OCI-LY7 (cell line): ENCODE data around the gene AUP1. TPM values are rescaled to one million over a fixed set of nuclear protein-coding genes. Genes with fewer than 3 reads are reported as not detected.

Source experiments
- BruUV-seq: library from RNA; stranded (reverse); fragments of 400-500 nt; replicated peaks from 2 replicates; lab custom pipeline; 2021; lab: Mats Ljungman, UMichigan
- CTCF ChIA-PET: fragments of 300-600 bp; sonication (Branson Sonifier 250); formaldehyde crosslinking; loops from one replicate; lab custom pipeline; 2022; ENCODE audit warnings: antibody characterized with exemption; ENCODE audit not compliant: unreplicated experiment; lab: Charles Lee
- POLR2A ChIA-PET: fragments of 300-600 bp; sonication (Branson Sonifier 250); formaldehyde crosslinking; loops from one replicate; lab custom pipeline; 2022; ENCODE audit warnings: antibody characterized with exemption; lab: Charles Lee
- DNase-seq: peaks from one replicate; pipeline ENCODE4 v3.0.0-alpha.2; 2015; ENCODE audit warnings: low spot score
- H2AFZ ChIP-seq: fragments of 200-600 bp; sonication (generic), shearing (Covaris generic); 2 replicates; pipeline ENCODE4 v1.6.1; 2014; ENCODE audit warnings: mild to moderate bottlenecking, antibody characterized with exemption, low read length, moderate library complexity
- H3K27ac ChIP-seq: fragments of 200-600 bp; sonication (generic); 2 replicates; pipeline ENCODE4 v1.5.1; 2014; ENCODE audit warnings: mixed run types, low read depth, mild to moderate bottlenecking, moderate library complexity, low read length, inconsistent platforms; ENCODE audit not compliant: poor library complexity, severe bottlenecking
- H3K36me3 ChIP-seq: fragments of 200-600 bp; sonication (generic); 2 replicates; pipeline ENCODE4 v1.6.1; 2014; ENCODE audit warnings: mild to moderate bottlenecking, antibody characterized with exemption, low read length, moderate library complexity, mixed read lengths; ENCODE audit not compliant: insufficient read depth
- H3K4me1 ChIP-seq: fragments of 200-600 bp; sonication (generic); 2 replicates; pipeline ENCODE4 v1.5.1; 2014; ENCODE audit warnings: mild to moderate bottlenecking, low read length; ENCODE audit not compliant: insufficient read depth, poor library complexity, severe bottlenecking
- H3K4me2 ChIP-seq: fragments of 200-600 bp; sonication (generic); 2 replicates; pipeline ENCODE4 v1.6.1; 2014; ENCODE audit warnings: mild to moderate bottlenecking, low read length
- H3K4me3 ChIP-seq: fragments of 200-600 bp; sonication (generic); 2 replicates; pipeline ENCODE4 v1.5.1; 2014; ENCODE audit warnings: mild to moderate bottlenecking, low read depth, low read length; ENCODE audit not compliant: poor library complexity, severe bottlenecking
- H3K79me2 ChIP-seq: fragments of 200-600 bp; sonication (generic); 2 replicates; pipeline ENCODE4 v1.6.1; 2016; ENCODE audit warnings: low read depth, mild to moderate bottlenecking, low read length, moderate library complexity, mixed read lengths; ENCODE audit not compliant: insufficient read depth
- H3K9me2 ChIP-seq: fragments of 200-600 bp; sonication (generic); 2 replicates; pipeline ENCODE4 v1.6.1; 2016; ENCODE audit warnings: mild to moderate bottlenecking, low read length, mixed read lengths; ENCODE audit not compliant: insufficient read depth
- H3K9me3 ChIP-seq: fragments of 200-600 bp; sonication (generic); 2 replicates; pipeline ENCODE4 v1.6.1; 2014; ENCODE audit warnings: mild to moderate bottlenecking, mixed run types, low read length, mixed read lengths
- H4K20me1 ChIP-seq: fragments of 200-600 bp; sonication (generic); 2 replicates; pipeline ENCODE4 v1.6.1; 2014; ENCODE audit warnings: mild to moderate bottlenecking, antibody characterized with exemption, low read length, moderate library complexity, mixed read lengths; ENCODE audit not compliant: insufficient read depth
- EZH2phosphoT487 ChIP-seq: fragments of 200-600 bp; sonication (generic); IDR thresholded peaks from 2 replicates; pipeline ENCODE4 v1.6.1; 2018; ENCODE audit warnings: low read depth, borderline replicate concordance, mild to moderate bottlenecking, mixed run types, antibody characterized with exemption, low read length, moderate library complexity, mixed read lengths
- intact Hi-C: fragments of 100-400 bp; cut with micrococcal nuclease; formaldehyde crosslinking; loops from one replicate; pipeline ENCODE4 v1.10.0; 2022; ENCODE audit not compliant: unreplicated experiment
- total RNA-seq, 2 experiments: library from RNA; depleted of rRNA in 1 of 2; stranded (reverse); fragments of >200 nt in 1 of 2; shearing (Covaris generic) in 1 of 2; gene quantifications; 2 replicates each; pipeline ENCODE4 v1.2.3, GENCODE V29; 2014 to 2022
- TF ChIP-seq, protein P1 (sequence below): fragments of 200-600 bp; sonication (generic); conservative IDR thresholded peaks from 2 replicates; pipeline ENCODE4 v1.5.1; 2014; ENCODE audit warnings: mild to moderate bottlenecking, antibody characterized with exemption, low read length, moderate library complexity, mixed read lengths

The AUP1 gene
- total RNA-seq, 2 experiments from 2014 or later: 121 to 188 TPM

DNA sequence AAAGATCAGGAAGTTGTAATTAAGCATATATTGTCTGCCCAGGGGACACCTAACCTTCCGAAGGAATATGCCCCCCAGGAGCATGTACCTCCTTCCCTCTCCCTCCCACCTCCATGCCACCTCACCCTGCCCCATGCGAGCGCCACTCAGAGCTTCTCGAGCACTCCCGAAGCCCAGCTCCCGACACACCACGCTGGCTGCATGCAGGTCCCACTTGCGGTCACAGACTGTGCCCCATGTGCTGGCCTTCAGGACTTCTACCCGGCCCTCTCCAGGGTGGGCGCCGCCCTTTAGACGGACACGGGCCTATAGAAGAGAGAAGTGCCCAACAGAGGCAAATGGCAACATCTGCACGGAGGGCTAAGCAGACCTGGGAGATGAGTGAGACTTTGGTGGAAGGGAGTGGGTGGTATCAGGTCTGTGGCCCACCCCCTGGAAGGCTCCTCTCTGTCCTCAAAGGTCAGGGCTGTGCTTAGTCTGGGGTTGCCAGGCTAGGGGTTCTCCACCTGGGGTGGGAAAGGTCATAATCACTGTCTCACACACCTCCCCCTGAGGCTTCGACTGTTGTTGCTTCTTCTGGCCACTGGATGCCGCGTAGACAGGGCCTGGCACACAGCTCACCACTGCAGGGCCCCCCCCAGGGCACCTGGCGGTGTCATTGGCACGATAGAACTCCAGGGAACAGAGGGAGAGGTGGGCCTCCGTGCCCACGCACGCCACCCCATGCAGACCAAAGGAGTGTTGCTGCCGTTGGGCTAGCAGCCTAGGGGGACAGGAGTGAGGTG lies 6.9 kb upstream of the AUP1 start:
- no peaks in the 10 kb centered on the region for H3K9me2 ChIP-seq
- ChIA-PET CTCF (no interaction called here), POLR2A (no interaction called here)
- no peak overlapping the region for H3K4me3 ChIP-seq
- no peak overlapping the region for H3K4me2 ChIP-seq
- no peak overlapping the region for H3K27ac ChIP-seq
- intact Hi-C loops: no loop called here
- no TSS peak for BruUV-seq
- H3K36me3 ChIP-seq: peaks cover 22% of the 10 kb centered on the region; the same call in 1 of the 2 replicates
- peaks cover under 1% of the 10 kb centered on the region; the same call in 1 of the 2 replicates for H3K79me2 ChIP-seq
- H2AFZ ChIP-seq: no peak overlapping the region
- H3K9me3 ChIP-seq: no peaks in the 10 kb centered on the region
- no peak for DNase-seq
- TF ChIP-seq, protein P1, sequence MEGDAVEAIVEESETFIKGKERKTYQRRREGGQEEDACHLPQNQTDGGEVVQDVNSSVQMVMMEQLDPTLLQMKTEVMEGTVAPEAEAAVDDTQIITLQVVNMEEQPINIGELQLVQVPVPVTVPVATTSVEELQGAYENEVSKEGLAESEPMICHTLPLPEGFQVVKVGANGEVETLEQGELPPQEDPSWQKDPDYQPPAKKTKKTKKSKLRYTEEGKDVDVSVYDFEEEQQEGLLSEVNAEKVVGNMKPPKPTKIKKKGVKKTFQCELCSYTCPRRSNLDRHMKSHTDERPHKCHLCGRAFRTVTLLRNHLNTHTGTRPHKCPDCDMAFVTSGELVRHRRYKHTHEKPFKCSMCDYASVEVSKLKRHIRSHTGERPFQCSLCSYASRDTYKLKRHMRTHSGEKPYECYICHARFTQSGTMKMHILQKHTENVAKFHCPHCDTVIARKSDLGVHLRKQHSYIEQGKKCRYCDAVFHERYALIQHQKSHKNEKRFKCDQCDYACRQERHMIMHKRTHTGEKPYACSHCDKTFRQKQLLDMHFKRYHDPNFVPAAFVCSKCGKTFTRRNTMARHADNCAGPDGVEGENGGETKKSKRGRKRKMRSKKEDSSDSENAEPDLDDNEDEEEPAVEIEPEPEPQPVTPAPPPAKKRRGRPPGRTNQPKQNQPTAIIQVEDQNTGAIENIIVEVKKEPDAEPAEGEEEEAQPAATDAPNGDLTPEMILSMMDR: no peak; the same call in 1 of the 2 replicates
- no peak for TF ChIP-seq EZH2phosphoT487
- H3K4me1 ChIP-seq: peaks cover 9% of the 10 kb centered on the region
- H4K20me1 ChIP-seq: no peaks in the 10 kb centered on the region

DNA sequence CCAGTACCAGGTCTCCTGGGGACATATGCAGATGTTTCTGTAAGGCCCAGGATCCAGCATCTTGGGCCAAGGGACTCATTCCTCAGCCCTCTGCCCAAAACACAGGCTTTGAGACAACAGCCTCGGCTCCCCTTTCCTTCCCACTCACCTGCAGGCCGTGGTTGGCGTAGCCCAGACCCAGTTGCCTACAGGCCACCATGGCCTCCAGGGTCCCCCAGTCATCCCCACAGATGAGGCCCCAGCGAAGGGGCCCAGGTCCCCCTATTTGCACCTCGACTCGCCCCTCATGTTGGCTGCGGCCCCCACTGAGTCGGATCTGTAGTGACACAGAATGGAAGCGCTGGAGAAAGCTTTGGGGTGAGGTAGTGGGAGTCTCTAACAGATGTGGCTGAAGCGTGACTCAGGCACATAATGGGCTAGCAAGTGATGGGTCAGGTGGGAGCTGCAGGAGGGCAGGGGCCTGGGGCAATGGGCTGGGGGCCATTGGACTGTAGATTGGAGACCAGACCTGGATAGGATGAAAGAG lies 6.0 kb upstream of the AUP1 start:
- Histone ChIP-seq H3K79me2 (peaks cover 9% of the 10 kb centered on the region; the same call in 1 of the 2 replicates), H3K4me1 (peaks cover 16% of the 10 kb centered on the region), H3K9me3 (no peaks in the 10 kb centered on the region), H3K4me3 (no peak overlapping the region), H3K4me2 (no peak overlapping the region), H3K36me3 (peaks cover 27% of the 10 kb centered on the region; the same call in 1 of the 2 replicates), H2AFZ (no peak overlapping the region), H3K9me2 (no peaks in the 10 kb centered on the region), H4K20me1 (no peaks in the 10 kb centered on the region), H3K27ac (no peak overlapping the region)
- no TSS peak for BruUV-seq
- CTCF ChIA-PET: no interaction called here
- POLR2A ChIA-PET: no interaction called here
- DNase-seq: no peak
- intact Hi-C loops: no loop called here
- no peak for TF ChIP-seq EZH2phosphoT487

DNA sequence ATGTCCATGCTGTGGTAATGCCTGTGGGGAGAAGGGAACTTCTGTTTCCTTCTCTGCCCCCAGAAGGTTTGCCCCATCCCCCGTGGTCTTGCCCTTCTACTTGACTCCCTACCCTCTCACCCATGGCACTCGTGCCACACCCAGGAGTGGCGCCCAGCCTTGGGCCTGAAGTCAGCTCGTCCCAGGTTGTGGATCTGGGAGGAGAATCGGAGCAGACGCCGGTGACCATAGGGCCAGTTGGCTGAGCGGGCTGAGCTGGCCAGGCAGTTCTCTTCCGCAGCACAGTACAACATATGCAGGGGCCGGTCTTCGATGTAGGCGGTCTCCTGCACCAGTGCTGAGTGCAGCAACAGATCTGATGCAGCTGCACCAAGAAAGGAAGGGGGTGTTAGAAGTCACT lies 4.9 kb upstream of the AUP1 start:
- Histone ChIP-seq H3K4me1 (peaks cover 16% of the 10 kb centered on the region), H4K20me1 (no peaks in the 10 kb centered on the region), H3K4me2 (no peak overlapping the region), H3K4me3 (no peak overlapping the region), H2AFZ (no peak overlapping the region), H3K27ac (no peak overlapping the region), H3K79me2 (peaks cover 9% of the 10 kb centered on the region; the same call in 1 of the 2 replicates), H3K9me3 (no peaks in the 10 kb centered on the region), H3K9me2 (no peaks in the 10 kb centered on the region), H3K36me3 (peaks cover 27% of the 10 kb centered on the region; the same call in 1 of the 2 replicates)
- ChIA-PET POLR2A (no interaction called here), CTCF (no interaction called here)
- intact Hi-C loops: no loop called here
- DNase-seq: no peak
- no peak for TF ChIP-seq EZH2phosphoT487
- TF ChIP-seq, protein P1: no peak
- no TSS peak for BruUV-seq
